ENCODE data around the gene PPP6R2.

DNA sequence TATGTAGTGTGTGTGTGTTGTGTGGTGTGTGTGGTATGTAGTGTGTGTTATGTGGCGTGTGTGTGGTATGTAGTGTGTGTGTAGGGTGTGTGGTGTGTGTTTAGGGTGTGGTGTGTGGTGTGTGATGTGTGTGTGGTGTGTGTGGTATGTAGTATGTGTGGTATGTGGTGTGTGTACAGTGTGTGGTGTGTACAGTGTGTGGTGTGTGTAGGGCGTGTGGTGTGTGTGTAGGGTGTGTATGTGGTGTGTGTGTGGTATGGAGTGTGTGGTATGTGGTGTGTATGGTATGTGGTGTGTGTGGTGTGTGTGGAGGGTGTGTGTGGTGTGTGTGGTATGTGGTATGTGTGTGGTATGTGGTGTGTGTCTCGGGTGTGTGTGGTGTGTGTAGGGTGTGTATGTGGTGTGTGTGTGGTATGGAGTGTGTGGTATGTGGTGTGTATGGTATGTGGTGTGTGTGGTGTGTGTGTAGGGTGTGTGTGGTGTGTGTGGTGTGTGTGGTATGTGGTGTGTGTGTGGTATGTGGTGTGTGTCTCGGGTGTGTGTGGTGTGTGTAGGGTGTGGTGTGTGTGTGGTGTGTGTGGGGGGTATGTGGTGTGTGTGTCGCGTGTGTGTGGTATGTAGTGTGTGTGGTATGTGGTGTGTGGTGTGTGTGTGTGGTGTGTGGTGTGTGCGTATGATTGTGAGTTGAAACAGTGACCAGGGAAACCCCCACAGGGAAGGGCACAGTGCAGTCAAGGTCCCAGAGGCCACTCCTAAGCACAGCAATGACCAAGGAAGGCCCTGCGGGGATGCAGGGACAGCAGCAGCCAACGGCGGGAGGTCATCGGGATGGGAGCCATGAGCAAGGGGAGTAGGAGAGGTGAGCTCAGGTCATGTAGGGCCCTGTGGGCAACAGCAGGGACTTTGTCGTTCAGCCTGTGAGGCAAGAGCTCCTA lies 2.9 kb upstream of the PPP6R2 start:
- TF ChIP-seq, protein P1, sequence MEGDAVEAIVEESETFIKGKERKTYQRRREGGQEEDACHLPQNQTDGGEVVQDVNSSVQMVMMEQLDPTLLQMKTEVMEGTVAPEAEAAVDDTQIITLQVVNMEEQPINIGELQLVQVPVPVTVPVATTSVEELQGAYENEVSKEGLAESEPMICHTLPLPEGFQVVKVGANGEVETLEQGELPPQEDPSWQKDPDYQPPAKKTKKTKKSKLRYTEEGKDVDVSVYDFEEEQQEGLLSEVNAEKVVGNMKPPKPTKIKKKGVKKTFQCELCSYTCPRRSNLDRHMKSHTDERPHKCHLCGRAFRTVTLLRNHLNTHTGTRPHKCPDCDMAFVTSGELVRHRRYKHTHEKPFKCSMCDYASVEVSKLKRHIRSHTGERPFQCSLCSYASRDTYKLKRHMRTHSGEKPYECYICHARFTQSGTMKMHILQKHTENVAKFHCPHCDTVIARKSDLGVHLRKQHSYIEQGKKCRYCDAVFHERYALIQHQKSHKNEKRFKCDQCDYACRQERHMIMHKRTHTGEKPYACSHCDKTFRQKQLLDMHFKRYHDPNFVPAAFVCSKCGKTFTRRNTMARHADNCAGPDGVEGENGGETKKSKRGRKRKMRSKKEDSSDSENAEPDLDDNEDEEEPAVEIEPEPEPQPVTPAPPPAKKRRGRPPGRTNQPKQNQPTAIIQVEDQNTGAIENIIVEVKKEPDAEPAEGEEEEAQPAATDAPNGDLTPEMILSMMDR (IDR thresholded peaks at IDR 0.05): no peak
- TF ChIP-seq POLR2A (IDR thresholded peaks at IDR 0.05): no peak
